ACHN (cell line): ENCODE data around the gene DEFB124.
A peak's percentile ranks its signal among the peaks of the same experiment; 100 is the strongest.
"Not testable (repeated sequence)": the region's sequence is repeated elsewhere in the genome, so short reads cannot be mapped to it uniquely, and the experiment has no call there.

Experiments used
- DNase-seq: peaks from one replicate; pipeline ENCODE4 v3.0.0-alpha.2; 2015
- in situ Hi-C: cut with HindIII; loops from 2 replicates; pipeline ENCODE4 v1.10.0; 2017; ENCODE audit warnings: low sequenced_read_pairs, low pct_ligation_motif_present, low pct_unique_long_range_greater_than_20kb

The DEFB124 gene

DNA sequence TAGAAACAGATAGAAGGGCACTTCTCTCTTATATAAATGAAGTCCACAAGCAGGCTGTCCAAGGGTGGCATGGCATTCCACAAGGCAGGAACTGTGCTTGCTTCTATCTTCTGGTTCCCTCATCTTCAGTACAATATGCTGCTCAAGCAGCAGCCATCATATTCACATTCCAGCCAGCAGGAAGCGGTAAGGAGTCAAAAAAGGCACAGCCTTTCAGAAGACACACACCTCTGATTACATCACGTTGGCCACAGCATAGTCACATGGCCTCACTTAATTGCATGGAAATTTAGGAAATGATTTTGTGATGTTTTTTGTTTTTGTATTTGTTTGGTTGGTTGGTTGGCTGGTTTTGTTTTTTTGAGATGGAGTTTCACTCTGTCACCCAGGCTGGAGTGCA is 19.2 kb upstream of the DEFB124 start:
- in situ Hi-C loops: no loop called here
- peak; percentile 31 for DNase-seq

DNA sequence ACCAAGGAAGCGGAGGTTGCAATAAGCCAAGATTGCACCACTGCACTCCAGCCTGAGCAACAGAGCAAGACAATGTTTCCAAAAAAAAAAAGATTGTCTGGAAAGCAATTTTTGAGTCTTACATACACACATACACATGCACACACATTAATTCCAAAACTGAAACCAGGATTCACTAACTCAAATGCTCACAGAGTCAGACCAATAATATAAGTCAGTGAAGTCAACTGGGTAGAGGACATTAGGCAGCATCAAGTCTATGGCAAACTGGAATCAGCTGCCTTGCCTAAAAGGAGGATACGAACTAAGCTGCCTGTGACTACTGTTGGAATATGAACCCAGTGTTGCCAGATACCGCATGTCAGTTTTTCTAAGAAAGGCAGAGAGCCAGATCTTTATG is 15.8 kb upstream of the DEFB124 start:
- in situ Hi-C loops: no loop called here
- no peak for DNase-seq

DNA sequence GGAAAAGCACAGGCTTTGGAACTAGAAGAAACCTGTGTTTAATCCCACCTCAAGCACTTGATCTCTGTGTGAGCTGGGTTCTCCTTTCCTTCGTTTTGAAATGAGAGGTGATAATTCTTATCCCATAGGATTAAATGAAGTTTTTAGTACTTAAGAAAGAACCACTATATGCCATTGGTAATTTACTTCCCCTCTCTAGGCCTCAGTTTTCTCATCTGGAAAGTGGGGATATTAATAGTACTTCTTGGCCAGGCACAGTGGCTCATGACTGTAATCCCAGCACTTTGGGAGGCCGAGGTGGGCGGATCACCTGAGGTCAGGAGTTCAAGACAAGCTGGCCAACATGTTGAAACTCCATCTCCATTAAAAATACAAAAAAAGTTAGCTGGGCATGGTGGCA is 14.2 kb upstream of the DEFB124 start:
- in situ Hi-C loops: no loop called here

DNA sequence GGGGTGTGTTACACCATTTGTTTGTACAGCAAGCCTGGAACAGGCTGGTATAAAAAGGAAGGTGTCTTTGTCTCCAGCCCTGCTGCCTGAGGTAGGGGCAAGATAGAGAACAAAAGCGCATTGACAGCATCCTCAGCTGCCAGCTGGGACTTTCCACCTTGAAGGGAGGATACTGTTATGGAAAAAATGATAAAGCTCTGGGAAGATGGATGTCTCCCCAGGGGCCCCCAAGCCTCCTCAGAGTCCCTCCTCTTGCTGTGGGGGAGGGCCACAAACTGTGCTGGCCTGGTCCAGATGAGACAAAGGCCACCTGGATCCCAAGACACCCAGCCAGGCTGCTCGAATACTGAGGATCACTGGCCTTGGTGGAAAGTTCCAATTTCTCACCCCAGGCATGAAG is 13.2 kb upstream of the DEFB124 start:
- in situ Hi-C loops: no loop called here
- DNase-seq: no peak

More for the DNA sequence above, 14.2 kb upstream of the DEFB124 start:
- no peak for DNase-seq

DNA sequence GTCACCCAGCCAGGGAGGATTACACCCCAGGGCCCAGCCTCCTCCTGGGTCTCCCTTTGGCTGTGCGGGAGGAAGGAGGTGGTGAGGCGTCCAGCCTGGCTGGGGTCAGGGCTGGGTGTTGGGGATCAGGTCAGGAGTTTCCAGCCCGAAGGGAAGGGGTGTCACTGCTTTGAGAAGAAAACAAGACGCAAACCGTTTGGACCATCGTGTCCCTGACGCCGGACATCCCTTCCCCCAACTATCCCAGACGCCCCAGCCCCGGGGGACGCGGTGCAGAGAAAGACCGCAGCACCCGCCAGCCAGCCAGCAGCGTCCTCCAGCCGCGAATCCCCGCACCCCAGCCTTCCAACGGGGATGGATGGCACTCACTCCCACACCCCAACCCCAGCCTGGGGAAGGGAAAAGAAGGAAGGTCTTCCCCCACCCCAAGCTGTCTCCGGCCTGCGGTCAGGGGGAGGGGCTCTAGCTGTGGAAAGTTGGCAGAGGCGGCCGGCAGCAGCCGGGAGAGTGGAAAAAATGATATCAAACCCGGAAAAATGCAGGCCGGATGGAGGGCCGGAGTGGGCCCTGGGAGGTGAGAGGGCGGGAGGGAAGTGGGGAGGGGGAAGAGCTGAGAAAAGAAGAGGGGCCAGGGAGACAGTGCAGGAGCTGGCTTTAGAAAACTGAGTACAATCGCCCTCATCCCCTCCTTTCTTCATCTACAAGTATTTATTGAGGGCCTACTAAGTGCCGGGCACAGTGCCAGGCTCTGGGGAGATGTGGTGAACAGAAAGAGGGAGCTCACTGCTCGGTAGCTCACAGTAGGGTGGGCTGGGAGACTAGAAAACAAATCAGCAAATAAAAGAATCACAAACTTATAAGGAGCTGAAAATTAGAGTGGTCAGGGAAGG is 10.8 kb upstream of the DEFB124 start:
- in situ Hi-C loops: no loop called here
- DNase-seq: no peak

DNA sequence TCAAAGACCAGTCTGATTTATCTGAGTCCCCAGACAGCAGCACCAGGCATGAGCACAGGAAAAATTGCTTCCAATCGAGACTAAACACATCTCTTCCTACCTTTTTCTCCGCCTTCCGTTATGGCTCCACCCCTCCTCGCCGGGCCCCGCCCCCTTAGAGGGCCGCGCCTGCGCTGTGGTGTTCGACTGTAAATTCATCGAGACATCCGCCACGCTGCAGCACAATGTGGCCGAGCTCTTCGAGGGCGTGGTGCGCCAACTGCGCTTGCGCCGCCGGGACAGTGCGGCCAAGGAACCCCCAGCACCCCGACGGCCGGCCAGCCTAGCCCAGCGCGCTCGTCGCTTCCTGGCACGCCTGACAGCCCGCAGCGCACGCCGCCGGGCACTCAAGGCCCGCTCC is 9.1 kb upstream of the DEFB124 start:
- DNase-seq: no peak
- in situ Hi-C loops: no loop called here

DNA sequence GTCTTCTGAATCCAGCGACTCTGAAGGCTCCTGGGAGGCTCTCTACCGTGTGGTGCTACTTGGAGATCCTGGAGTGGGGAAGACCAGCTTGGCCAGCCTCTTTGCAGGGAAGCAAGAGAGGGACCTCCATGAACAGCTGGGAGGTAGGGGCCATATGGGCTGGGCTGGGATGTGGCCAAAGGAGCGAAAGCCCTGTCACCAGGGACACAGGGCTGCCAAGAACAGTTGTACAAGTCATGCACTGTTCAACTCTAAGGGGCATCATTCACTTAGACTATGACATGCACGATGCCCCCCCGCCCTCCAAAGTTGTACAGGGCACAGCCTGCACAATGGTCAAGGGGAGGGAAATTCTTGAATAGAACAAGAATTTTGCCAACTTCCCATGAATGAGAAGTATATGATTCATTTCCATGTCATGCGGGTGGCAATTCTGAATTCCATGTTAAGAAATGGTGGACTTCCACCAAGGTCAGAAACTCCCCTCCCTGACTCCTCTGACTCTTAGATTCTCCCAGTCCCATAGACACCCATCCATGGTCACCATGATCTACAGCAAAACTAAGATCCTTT is 1.8 kb upstream of the DEFB124 start:
- no peak for DNase-seq
- in situ Hi-C loops: no loop called here

DNA sequence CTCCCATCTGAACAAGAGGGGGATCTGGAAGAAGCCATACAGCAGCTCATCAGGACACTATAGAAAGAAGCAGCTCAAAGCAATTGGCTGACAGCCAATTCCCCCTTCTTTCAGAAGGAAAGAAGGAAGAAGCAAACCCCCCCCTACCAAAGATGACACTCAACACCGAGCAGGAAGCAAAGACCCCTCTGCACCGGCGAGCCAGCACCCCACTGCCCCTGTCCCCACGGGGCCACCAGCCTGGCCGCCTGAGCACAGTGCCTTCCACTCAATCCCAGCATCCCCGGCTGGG is 1.3 kb upstream of the DEFB124 start:
- DNase-seq: no peak
- in situ Hi-C loops: no loop called here

DNA sequence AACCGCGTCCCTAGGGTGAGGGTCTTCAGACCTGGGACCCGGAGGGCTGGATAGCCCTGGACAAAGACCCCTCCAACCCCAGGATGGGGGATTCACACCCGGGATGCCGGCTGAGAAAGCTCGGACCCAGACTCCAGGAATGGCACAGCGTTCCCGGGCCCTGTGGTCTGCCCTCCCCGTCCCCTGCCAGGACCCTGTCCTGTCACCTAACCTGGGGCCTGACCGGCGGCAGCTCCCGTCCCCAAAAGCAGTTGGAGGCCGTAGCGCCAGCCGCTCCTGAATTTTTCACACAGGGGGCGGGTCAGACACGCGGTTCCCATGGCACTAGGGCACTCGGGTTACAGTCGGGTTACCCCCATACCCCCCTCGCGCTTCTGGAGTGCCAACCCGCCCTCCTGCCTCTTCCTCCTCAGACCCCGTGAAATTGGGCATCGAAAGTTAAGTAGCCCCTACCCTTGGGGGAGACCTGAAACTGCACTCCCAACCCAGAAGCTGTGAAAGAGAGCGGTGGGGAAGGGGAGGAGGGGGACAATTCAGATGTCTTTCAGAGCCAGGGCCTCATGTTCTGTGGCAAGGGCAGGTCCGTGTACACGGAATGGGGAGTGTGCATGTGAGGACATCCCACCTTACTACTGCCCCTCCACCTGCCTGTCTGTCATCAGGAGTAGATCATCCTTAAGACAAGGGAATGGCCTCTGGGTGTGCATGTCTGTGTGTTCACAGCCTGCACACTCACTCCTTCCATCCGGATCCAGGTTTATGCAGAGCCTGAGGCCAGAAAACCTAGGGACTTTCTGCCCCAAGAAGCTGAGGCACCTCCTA is 756 bp upstream of the DEFB124 start:
- no peak for DNase-seq

DNA sequence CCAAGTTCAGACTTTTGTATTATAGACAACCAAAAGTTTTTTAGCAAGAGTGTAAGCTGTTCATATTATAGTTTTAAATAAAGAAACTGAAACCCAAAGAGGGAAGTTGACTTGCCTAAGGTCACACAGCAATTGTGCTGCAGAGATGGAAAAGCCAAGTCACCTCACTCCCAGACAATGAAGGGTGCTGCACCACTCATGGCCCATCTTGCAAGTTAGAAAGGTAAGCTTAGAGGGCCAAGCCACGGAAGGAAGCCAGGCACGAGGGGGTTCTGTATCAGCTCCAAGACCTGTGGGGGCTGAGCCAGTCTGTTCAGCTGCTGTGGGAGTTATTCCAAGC is 860 bp downstream of the DEFB124 start:
- no peak for DNase-seq
- in situ Hi-C loops: no loop called here

More for the DNA sequence above, 756 bp upstream of the DEFB124 start:
- in situ Hi-C loops: no loop called here

DNA sequence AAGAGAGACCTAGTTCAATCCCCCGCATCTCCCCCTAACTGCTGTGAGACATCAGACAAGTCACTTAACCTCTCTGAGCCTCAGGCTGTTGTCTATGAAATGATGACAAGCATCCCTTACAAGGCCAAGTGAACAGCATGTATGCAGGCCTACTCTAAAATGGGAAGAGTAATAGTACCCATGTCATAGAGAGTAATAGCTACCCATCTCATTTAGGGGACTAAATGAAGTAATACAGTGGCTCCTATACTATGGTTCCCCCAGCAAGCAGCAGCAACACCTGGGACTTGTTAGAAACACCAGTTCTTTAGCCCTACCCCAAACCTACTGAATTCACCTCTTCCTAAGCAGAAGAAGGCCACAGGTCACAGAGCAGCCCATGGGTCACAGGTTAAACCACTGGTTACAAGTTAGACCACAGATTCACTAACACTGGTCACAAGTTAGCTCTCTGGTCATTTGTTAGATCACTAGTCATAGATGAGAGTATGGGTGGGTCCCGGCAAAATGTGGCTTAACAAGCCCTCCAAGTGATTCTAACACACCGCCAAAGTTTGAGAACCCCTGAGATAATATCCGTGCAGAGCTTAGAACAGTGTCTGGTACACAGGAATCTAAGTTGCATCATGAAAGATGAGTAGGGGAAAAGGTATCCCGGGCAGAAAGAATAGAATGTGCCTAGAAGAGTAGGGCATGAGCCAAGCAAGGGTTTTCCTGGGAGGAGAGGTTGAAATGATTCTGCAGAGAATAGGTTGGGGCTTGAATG is 1.4 kb downstream of the DEFB124 start:
- DNase-seq: no peak
- in situ Hi-C loops: no loop called here

DNA sequence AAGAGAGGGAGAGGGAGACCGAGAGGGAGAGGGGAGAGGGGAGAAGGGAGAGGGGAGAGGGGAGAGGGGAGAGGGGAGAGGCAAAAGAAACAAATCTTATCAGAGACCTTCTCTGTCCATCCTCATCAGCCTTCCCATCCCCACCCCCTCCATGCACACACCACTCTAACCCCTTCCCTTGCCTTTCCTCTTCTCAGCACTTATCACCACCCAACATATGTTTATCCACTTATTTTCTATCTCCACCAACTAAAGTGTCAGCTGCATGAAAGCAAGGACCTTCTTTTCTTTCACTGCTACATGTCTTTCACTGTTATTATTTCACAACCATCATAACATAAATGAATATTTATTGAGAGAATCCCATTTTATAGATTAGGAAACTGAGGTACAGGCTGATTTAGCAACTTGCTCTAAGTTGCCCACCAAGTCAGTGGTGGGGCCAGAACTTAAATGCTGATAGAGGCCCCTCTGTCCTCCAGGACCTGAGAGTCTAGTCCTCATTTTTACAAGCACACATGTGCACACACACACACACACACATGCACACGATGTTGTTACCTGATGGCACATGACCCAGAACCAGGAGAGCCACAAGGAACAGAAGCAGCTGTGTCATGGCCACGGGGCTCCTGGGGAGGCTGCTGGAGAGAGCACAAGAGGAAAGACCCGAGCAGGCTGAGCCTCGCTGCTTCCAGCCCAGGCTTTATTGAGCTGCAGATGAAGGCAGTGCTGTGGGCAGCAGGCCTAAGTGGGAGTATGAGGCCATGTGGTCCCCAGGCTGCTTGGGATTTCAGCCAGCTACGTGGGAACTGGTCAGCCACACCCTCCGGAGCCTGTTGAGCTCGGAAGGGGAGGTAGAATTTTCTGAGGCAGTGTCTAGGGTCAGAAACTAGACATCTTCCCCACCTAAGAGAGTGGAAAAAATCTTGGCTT is 2.3 kb downstream of the DEFB124 start:
- in situ Hi-C loops: no loop called here
- DNase-seq: no peak

DNA sequence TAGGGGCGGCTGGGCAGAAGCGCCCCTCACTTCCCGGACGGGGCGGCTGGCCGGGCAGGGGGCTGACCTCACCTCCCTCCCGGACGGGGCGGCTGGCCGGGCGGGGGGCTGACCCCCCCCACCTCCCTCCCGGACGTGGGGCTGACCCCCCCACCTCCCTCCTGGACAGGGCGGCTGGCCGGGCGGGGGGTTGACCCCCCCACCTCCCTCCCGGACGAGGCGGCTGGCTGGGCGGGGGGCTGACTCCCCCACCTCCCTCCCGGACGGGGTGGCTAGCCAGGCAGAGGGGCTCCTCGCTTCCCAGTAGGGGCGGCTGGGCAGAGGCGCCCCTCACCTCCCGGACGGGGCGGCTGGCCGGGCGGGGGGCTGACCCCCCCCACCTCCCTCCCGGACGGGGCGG is 4.0 kb downstream of the DEFB124 start:
- in situ Hi-C loops, DNase-seq: not testable (repeated sequence)

DNA sequence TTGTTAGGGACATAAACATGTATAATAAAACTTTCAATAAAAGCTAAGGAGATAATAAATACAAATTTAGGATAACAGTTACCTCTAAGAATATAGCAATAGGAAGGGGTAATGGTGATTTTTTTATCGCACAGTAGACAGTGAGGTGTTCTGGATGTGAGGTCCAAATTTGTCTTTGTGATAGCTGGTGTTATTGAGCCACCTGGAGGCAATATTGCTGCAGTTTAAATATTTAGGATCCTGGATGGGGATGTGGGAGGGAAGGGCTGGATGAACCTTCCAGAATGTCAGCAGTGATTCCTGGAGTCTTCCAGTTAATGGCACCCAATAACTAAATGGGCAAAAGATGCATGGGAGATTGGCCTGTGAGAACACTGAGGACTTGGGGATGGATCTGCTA is 20.6 kb downstream of the DEFB124 start:
- no peak for DNase-seq

DNA sequence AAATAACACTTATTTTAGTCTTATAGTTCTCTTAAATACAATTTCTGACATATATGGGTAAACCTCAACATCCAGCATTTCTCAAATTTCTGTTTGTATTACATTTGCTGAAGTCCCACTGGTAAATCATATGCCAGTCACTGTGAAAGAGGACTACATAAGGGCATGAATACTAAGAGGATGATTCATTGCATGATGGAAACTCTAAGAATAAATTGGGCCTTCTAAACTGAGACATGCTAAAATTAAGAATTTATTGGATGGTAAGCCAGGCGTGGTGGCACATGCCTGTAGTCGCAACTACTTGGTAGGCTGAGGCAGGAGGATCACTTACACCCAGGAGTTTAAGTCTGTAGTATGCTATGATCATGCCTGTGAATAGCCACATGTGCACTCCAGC is 22.4 kb downstream of the DEFB124 start:
- no peak for DNase-seq
- in situ Hi-C loops: no loop called here

More for the DNA sequence above, 20.6 kb downstream of the DEFB124 start:
- in situ Hi-C loops: no loop called here

DNA sequence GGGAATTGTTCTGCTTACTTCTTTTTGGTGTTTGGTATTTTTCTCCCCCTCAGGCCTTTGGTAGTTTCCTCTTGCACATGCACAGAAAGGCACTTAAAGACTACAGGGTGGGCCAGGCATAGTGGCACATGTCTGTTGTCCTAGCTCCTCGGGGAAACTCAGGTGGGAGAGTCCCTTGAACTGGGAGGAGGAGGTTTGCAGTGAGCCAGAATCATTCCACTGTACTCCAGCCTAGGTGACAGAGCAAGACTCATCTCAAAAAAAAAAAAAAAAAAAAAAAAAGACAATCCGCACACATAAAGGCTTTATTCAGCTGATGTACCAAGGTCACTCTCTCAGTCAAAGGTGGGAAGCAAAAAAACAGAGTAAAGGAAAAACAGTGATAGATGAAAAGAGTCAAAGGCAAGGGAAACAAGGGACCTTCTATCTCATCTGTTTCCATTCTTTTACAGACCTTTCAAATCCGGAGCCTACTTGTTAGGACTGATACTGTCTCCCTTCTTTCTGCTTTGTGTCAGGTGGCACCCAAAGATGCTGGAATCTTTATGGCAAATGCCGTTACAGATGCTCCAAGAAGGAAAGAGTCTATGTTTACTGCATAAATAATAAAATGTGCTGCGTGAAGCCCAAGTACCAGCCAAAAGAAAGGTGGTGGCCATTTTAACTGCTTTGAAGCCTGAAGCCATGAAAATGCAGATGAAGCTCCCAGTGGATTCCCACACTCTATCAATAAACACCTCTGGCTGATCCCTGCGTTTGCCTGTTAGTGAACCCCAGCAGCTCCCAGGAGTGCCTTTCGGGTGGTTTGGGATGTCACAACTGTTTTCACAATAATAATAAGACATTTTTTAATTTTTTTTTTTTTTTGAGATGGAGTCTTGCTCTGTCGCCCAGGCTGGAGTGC is 25.2 kb downstream of the DEFB124 start:
- in situ Hi-C loops: no loop called here
- no peak for DNase-seq
